ENCODE data around the gene ERN1. TPM values are rescaled to one million over a fixed set of nuclear protein-coding genes. Genes with fewer than 3 reads are reported as not detected.

The ERN1 gene
- total RNA-seq, 1 experiment from 2014 or later, result 8.0 TPM

DNA sequence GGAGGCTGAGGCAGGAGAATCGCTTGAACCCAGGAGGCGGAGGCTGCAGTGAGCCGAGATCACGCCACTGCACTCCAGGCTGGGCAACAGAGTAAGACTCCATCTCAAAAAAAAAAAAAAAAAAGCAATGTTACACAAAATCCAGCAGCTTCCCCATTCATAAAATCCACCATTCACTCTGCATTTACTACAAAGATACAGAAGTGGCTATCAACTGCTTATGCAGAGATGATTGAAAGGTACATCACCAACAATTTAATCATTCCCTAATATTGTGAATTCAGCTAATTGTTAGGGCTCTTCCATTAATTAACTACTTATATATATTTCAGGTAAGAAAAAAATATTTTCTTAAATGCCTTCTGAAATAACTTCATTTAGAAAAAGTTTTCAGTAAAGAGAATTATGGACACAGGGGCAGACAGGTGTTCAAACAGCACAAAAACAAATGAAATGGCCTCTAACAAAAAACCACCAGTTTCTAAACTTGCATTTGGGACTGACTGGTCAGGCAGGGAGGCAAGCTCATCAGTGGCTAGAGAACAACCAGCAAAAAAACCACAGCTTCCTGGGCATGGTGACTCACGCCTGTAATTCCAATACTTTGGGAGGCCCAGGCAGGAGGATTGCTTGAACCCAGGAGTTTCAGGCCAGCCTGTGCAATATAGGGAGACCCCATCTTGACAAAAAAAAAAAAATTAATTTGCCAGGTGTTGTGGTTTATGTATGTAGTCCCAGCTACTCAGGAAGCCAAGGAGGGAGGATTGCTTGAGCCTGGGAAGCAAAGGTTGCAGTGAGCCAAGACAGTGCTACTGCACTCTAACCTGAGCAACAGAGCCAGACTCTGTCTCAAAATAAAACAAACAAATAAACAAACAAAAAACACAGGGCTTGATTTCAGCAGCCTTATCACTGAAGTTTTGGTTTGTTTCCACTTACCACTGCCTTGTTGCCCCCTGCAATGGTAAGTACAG, 26.3 kb downstream of the ERN1 start:
- POLR2A ChIA-PET (ENCODE audit: low non-redundant PET), result no interaction called here
- Histone ChIP-seq H3K4me3 (ENCODE audit: low read depth, low read length, poor library complexity, severe bottlenecking) (no peak overlapping the region), H3K27me3 (replicated peaks; ENCODE audit: insufficient read depth, low read depth, low read length, poor library complexity) (no peaks in the 10 kb centered on the region), H3K4me1 (ENCODE audit: insufficient read depth, low read length, poor library complexity, severe bottlenecking) (no peaks in the 10 kb centered on the region), H3K27ac (ENCODE audit: low read depth, low read length, poor library complexity, severe bottlenecking) (no peak overlapping the region), H3K9me3 (ENCODE audit: low read depth, low read length, poor library complexity, severe bottlenecking) (no peaks in the 10 kb centered on the region), H3K36me3 (ENCODE audit: insufficient read depth, low read length, poor library complexity, severe bottlenecking) (no peaks in the 10 kb centered on the region)
- DNase-seq (ENCODE audit: low spot score), result no peak
- intact Hi-C loops (cut with micrococcal nuclease; ENCODE audit: unreplicated experiment), result no loop called here
- BruUV-seq (replicated peaks), result no TSS peak
- TF ChIP-seq EZH2 (IDR thresholded peaks at IDR 0.05; ENCODE audit: borderline replicate concordance, low read depth, low read length, poor library complexity, severe bottlenecking), result no peak
- TF ChIP-seq, protein P1, sequence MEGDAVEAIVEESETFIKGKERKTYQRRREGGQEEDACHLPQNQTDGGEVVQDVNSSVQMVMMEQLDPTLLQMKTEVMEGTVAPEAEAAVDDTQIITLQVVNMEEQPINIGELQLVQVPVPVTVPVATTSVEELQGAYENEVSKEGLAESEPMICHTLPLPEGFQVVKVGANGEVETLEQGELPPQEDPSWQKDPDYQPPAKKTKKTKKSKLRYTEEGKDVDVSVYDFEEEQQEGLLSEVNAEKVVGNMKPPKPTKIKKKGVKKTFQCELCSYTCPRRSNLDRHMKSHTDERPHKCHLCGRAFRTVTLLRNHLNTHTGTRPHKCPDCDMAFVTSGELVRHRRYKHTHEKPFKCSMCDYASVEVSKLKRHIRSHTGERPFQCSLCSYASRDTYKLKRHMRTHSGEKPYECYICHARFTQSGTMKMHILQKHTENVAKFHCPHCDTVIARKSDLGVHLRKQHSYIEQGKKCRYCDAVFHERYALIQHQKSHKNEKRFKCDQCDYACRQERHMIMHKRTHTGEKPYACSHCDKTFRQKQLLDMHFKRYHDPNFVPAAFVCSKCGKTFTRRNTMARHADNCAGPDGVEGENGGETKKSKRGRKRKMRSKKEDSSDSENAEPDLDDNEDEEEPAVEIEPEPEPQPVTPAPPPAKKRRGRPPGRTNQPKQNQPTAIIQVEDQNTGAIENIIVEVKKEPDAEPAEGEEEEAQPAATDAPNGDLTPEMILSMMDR (conservative IDR thresholded peaks at IDR 0.05; ENCODE audit: low read depth, low read length), result no peak
- CTCF ChIA-PET, result interaction anchor here (0.7 kb wide), 1 partner anchor 26 kb away, joined by 8 read pairs; no protein-coding TSS in a partner anchor

DNA sequence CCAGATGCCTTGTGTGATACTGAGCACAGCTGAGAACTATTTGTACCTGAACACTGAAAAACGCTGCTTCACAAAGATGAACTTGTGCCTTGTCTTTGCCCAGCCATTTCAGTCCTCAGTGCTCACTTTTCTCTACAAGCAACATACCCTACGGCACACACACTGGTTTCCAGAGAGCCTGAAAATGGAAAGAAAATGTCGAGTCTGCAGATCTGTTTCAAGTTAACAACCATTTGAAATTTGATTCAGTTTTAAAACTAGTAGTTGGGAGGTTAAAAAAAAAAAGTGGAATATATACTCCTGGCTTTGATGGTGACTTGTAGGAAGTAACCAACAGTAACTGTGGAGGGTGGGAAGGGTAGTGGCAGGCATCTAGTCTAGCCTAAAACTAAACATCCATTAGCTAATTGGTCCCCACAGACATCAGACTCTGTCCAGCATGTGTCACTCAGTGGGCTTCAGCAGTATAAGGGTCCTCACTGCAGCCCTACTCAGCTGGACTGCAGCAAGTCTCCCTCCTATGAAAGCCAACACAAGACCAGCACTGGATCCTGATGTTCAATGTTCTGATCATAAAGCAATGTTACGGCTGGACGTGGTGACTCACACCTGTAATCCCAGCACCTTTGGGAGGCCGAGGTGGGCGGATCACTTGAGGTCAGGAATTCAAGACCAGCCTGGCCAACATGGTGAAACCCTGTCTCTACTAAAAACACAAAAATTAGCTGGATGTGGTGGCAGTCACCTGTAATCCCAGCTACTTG, 27.1 kb downstream of the ERN1 start:
- intact Hi-C loops (cut with micrococcal nuclease; ENCODE audit: unreplicated experiment), result no loop called here
- DNase-seq (ENCODE audit: low spot score), result no peak
- H3K9me3 ChIP-seq (ENCODE audit: low read depth, low read length, poor library complexity, severe bottlenecking), result no peaks in the 10 kb centered on the region
- POLR2A ChIA-PET (ENCODE audit: low non-redundant PET), result no interaction called here
- H3K36me3 ChIP-seq (ENCODE audit: insufficient read depth, low read length, poor library complexity, severe bottlenecking), result no peaks in the 10 kb centered on the region
- no peak for TF ChIP-seq EZH2 (IDR thresholded peaks at IDR 0.05; ENCODE audit: borderline replicate concordance, low read depth, low read length, poor library complexity, severe bottlenecking)
- TF ChIP-seq, protein P1 (conservative IDR thresholded peaks at IDR 0.05; ENCODE audit: low read depth, low read length), result no peak
- no peaks in the 10 kb centered on the region for H3K27me3 ChIP-seq (replicated peaks; ENCODE audit: insufficient read depth, low read depth, low read length, poor library complexity)
- no TSS peak for BruUV-seq (replicated peaks)
- no peaks in the 10 kb centered on the region for H3K4me1 ChIP-seq (ENCODE audit: insufficient read depth, low read length, poor library complexity, severe bottlenecking)
- H3K27ac ChIP-seq (ENCODE audit: low read depth, low read length, poor library complexity, severe bottlenecking), result no peak overlapping the region
- no peak overlapping the region for H3K4me3 ChIP-seq (ENCODE audit: low read depth, low read length, poor library complexity, severe bottlenecking)
- CTCF ChIA-PET, result interaction anchor here (1.6 kb wide), 1 partner anchor 31 kb away, joined by 5 read pairs; no protein-coding TSS in a partner anchor

DNA sequence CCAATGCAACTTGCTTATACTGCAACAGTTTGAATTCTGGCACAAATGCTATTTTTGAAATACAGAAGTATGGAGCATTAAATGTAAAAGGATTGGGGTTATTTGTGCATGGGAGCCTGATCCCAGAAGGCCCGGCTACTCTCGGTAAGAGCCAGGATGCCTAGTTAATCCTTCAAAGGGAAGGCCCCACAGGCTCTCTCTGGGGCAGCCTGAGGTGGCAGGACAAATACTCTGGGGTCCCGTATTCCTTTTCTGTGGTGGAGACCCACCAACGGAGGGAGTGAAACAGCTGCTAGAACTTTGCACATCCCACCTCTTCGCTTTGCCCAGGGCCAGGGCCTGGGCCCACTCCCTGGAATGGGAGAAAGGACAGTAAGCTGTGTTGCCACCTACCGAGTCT, 30.4 kb downstream of the ERN1 start:
- DNase-seq (ENCODE audit: low spot score), result no peak
- Histone ChIP-seq H3K36me3 (ENCODE audit: insufficient read depth, low read length, poor library complexity, severe bottlenecking) (no peaks in the 10 kb centered on the region), H3K27ac (ENCODE audit: low read depth, low read length, poor library complexity, severe bottlenecking) (no peak overlapping the region), H3K27me3 (replicated peaks; ENCODE audit: insufficient read depth, low read depth, low read length, poor library complexity) (no peaks in the 10 kb centered on the region), H3K9me3 (ENCODE audit: low read depth, low read length, poor library complexity, severe bottlenecking) (no peaks in the 10 kb centered on the region), H3K4me3 (ENCODE audit: low read depth, low read length, poor library complexity, severe bottlenecking) (no peak overlapping the region), H3K4me1 (ENCODE audit: insufficient read depth, low read length, poor library complexity, severe bottlenecking) (no peaks in the 10 kb centered on the region)
- POLR2A ChIA-PET (ENCODE audit: low non-redundant PET), result no interaction called here
- intact Hi-C loops (cut with micrococcal nuclease; ENCODE audit: unreplicated experiment), result no loop called here
- no TSS peak for BruUV-seq (replicated peaks)
- CTCF ChIA-PET, result no interaction called here
- TF ChIP-seq, protein P1 (conservative IDR thresholded peaks at IDR 0.05; ENCODE audit: low read depth, low read length), result no peak
- TF ChIP-seq EZH2 (IDR thresholded peaks at IDR 0.05; ENCODE audit: borderline replicate concordance, low read depth, low read length, poor library complexity, severe bottlenecking), result no peak
